K562 (cell line): ENCODE results near the gene ZNF74.

Experiments
- EZH2 ChIP-seq: IDR thresholded peaks from 2 replicates; pipeline ENCODE4 v1.6.1; 2012; ENCODE audit warnings: low read depth, mild to moderate bottlenecking, inconsistent platforms, low read length, borderline replicate concordance
- ZNF583 ChIP-seq: fragments of 250-450 bp; sonication (Bioruptor Pico); IDR thresholded peaks from 2 replicates; pipeline ENCODE4 v1.4.0; 2020

DNA sequence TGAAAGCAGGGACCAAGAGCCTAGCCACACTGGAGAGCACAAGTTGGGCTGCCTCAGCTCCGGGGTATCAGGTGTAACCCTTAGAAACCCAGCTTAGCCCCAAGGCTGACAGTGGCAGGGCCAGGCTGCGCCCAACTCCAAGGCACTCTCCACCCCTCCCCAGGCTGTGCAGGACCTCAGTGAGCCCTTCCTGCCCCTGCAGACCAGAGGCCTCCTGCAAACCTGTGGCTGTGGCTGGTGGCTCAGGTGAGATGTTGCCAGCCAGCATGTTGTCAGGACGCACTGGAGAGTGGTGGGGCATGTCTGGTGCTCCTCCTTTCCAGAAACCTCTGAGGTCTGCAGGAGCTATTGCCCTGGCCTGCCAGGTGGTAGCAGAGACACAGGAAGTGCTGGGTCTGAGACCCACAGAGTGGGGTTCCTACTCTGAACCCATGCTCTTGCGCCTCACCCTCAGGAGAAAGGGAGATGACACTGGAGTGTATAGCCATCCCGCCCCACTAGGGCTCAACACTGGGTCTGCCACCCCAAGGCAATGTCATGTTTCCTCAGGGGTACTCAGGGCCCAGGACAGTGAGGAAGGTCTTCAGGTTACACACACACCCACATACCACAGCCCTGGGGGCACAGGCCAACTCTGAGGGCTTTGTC is 46.1 kb downstream of the ZNF74 start:
- TF ChIP-seq EZH2 (no peak), ZNF583 (no peak)
